ENCODE measurements around the gene KRR1.

DNA sequence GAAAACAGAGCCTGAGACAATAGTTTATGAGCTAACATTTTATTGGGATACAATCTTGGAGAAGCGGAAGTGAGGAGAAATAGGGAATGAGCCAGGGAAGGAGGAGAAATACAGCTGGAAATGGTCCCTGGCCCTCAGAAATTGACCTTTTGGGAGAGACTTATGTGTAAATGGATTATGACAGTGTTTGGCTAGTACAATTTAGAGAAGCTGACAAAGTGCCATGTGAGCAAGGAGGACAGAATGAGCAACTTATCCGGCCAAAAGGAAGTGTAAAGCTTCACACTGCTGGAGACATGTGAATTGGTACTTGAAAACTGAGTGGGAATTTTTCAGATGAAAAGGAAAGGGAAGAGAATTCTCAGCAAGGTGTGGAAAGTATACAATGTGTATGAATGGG is 28.0 kb downstream of the KRR1 start:
- TF ChIP-seq EP300 (IDR thresholded peaks at IDR 0.05; ENCODE audit: low read depth): no peak
- TF ChIP-seq POLR2AphosphoS5 (IDR thresholded peaks at IDR 0.05): no peak
- TF ChIP-seq POLR2A (IDR thresholded peaks at IDR 0.05): no peak
